Endothelial cell (in vitro differentiated cells): ENCODE results near the gene KDM2B. TPM values are rescaled to one million over a fixed set of nuclear protein-coding genes. Genes with fewer than 3 reads are reported as not detected.

Experiments
- DNase-seq: peaks from one replicate; pipeline ENCODE4 v3.0.0; 2021; ENCODE audit warnings: low spot score
- H3K27ac Mint-ChIP-seq: one replicate; pipeline ENCODE4 v1.8.0; 2021; ENCODE audit warnings: mixed read lengths, inconsistent platforms; ENCODE audit not compliant: unreplicated experiment
- H3K27me3 Mint-ChIP-seq: one replicate; pipeline ENCODE4 v1.8.0; 2021; ENCODE audit warnings: mild to moderate bottlenecking, moderate library complexity, mixed read lengths, inconsistent platforms; ENCODE audit not compliant: unreplicated experiment
- H3K36me3 Mint-ChIP-seq: one replicate; pipeline ENCODE4 v1.8.0; 2021; ENCODE audit warnings: mild to moderate bottlenecking, low read depth, mixed read lengths, inconsistent platforms; ENCODE audit not compliant: unreplicated experiment
- H3K4me1 Mint-ChIP-seq: one replicate; pipeline ENCODE4 v1.8.0; 2021; ENCODE audit warnings: mild to moderate bottlenecking, mixed read lengths, inconsistent platforms; ENCODE audit not compliant: unreplicated experiment
- H3K4me3 Mint-ChIP-seq: one replicate; pipeline ENCODE4 v1.8.0; 2021; ENCODE audit warnings: mild to moderate bottlenecking, mixed read lengths, inconsistent platforms; ENCODE audit not compliant: unreplicated experiment
- H3K9me3 Mint-ChIP-seq: one replicate; pipeline ENCODE4 v1.8.0; 2021; ENCODE audit warnings: mixed read lengths, inconsistent platforms; ENCODE audit not compliant: unreplicated experiment
- CTCF ChIP-seq: fragments of 200-600 bp; sonication (generic); IDR thresholded peaks from one replicate; pipeline ENCODE4 v1.5.0; 2021; ENCODE audit warnings: antibody characterized with exemption; ENCODE audit not compliant: unreplicated experiment
- total RNA-seq: library from RNA; stranded (reverse); fragmentation: NEBNext Ultra II Directional; extraction: Animal tissue kit (Norgen Biotek cat#: 25700); gene quantifications from one replicate; pipeline ENCODE4 v1.2.1, GENCODE V29; 2021; ENCODE audit not compliant: unreplicated experiment

Gene KDM2B
- total RNA-seq, 1 donor from 2014 or later, result 36.7 TPM

- no peak for DNase-seq
- no peak for TF ChIP-seq CTCF
- no peak overlapping the region for H3K27ac Mint-ChIP-seq
- no peak overlapping the region for H3K4me3 Mint-ChIP-seq
- H3K9me3 Mint-ChIP-seq, result no peaks in the 10 kb centered on the region
- peaks cover 26% of the 10 kb centered on the region for H3K4me1 Mint-ChIP-seq
- peaks cover 7% of the 10 kb centered on the region for H3K36me3 Mint-ChIP-seq
- H3K27me3 Mint-ChIP-seq, result peaks cover 9% of the 10 kb centered on the region
Measured at GRCh38 chr12:121529184-121529583, 51.6 kb downstream of the KDM2B start.

GRCh38 chr12:121525411-121525810 is 55.4 kb downstream of the KDM2B start:
- Mint-ChIP-seq H3K4me1 (peaks cover under 1% of the 10 kb centered on the region), H3K4me3 (no peak overlapping the region), H3K27me3 (peaks cover 5% of the 10 kb centered on the region), H3K36me3 (peaks cover 7% of the 10 kb centered on the region), H3K27ac (no peak overlapping the region), H3K9me3 (no peaks in the 10 kb centered on the region)
- DNase-seq, result no peak
- no peak for TF ChIP-seq CTCF

GRCh38 chr12:121524196-121524916 is 56.5 kb downstream of the KDM2B start:
- DNase-seq, result no peak
- H3K4me3 Mint-ChIP-seq, result no peak overlapping the region
- no peak for TF ChIP-seq CTCF
- peaks cover 7% of the 10 kb centered on the region for H3K36me3 Mint-ChIP-seq
- H3K9me3 Mint-ChIP-seq, result no peaks in the 10 kb centered on the region
- peaks cover 5% of the 10 kb centered on the region for H3K27me3 Mint-ChIP-seq
- peak overlapping the region; percentile 86 for H3K27ac Mint-ChIP-seq
- H3K4me1 Mint-ChIP-seq, result no peaks in the 10 kb centered on the region

GRCh38 chr12:121523741-121524140 is 57.1 kb downstream of the KDM2B start:
- Mint-ChIP-seq H3K9me3 (no peaks in the 10 kb centered on the region), H3K4me3 (no peak overlapping the region), H3K36me3 (peaks cover 7% of the 10 kb centered on the region), H3K4me1 (no peaks in the 10 kb centered on the region), H3K27ac (peak overlapping the region; percentile 86), H3K27me3 (peaks cover 5% of the 10 kb centered on the region)
- no peak for DNase-seq
- no peak for TF ChIP-seq CTCF

GRCh38 chr12:121522971-121523370 is 57.9 kb downstream of the KDM2B start:
- H3K27ac Mint-ChIP-seq, result no peak overlapping the region
- H3K9me3 Mint-ChIP-seq, result no peaks in the 10 kb centered on the region
- H3K36me3 Mint-ChIP-seq, result peaks cover 7% of the 10 kb centered on the region
- no peak for DNase-seq
- TF ChIP-seq CTCF, result no peak
- peaks cover 5% of the 10 kb centered on the region for H3K27me3 Mint-ChIP-seq
- H3K4me1 Mint-ChIP-seq, result no peaks in the 10 kb centered on the region
- H3K4me3 Mint-ChIP-seq, result no peak overlapping the region
